Measurements from ENCODE around the gene NINJ2.

NINJ2 gene

GRCh38 chr12:570435-570920 is 92.8 kb downstream of the NINJ2 start:
- H3K36me3 ChIP-seq (replicated peaks; ENCODE audit: low read depth, low read length), result no peaks in the 10 kb centered on the region
- no peaks in the 10 kb centered on the region for H3K27me3 ChIP-seq (ENCODE audit: low read depth, low read length)
- H3K79me2 ChIP-seq (ENCODE audit: low read length), result no peaks in the 10 kb centered on the region
- 0 out of 2 replicates have a peak overlapping the region, but pooled peaks have one; percentile 60 for H3K9ac ChIP-seq (ENCODE audit: low read length)
- peak overlapping the region; percentile 85 for H3K4me3 ChIP-seq (ENCODE audit: low read length)
- H3K9me3 ChIP-seq (ENCODE audit: insufficient read depth, low read length), result no peaks in the 10 kb centered on the region
- H4K20me1 ChIP-seq (ENCODE audit: insufficient read depth, low read length), result no peaks in the 10 kb centered on the region
- H3K27ac ChIP-seq (ENCODE audit: low read length), result no peak overlapping the region
- H3K4me2 ChIP-seq (ENCODE audit: low read length), result peak overlapping the region; percentile 93
- TF ChIP-seq EZH2phosphoT487 (IDR thresholded peaks at IDR 0.05; ENCODE audit: low read depth) (no peak), CTCF (IDR thresholded peaks at IDR 0.05; ENCODE audit: low read depth, low read length) (no peak)
- peaks cover 4% of the 10 kb centered on the region for H3K4me1 ChIP-seq (ENCODE audit: low read length)
- H2AFZ ChIP-seq (ENCODE audit: low read depth, low read length), result 0 out of 2 replicates have a peak overlapping the region, but pooled peaks have one; percentile 81

- H3K4me3 ChIP-seq (ENCODE audit: low read length), result peak overlapping the region; percentile 85
- peak overlapping the region; percentile 93 for H3K4me2 ChIP-seq (ENCODE audit: low read length)
- TF ChIP-seq CTCF (IDR thresholded peaks at IDR 0.05; ENCODE audit: low read depth, low read length), result peak; percentile 92
- no peak for TF ChIP-seq EZH2phosphoT487 (IDR thresholded peaks at IDR 0.05; ENCODE audit: low read depth)
- no peaks in the 10 kb centered on the region for H3K36me3 ChIP-seq (replicated peaks; ENCODE audit: low read depth, low read length)
- H3K9me3 ChIP-seq (ENCODE audit: insufficient read depth, low read length), result no peaks in the 10 kb centered on the region
- H4K20me1 ChIP-seq (ENCODE audit: insufficient read depth, low read length), result no peaks in the 10 kb centered on the region
- H3K79me2 ChIP-seq (ENCODE audit: low read length), result no peaks in the 10 kb centered on the region
- peaks cover 4% of the 10 kb centered on the region for H3K4me1 ChIP-seq (ENCODE audit: low read length)
- H3K9ac ChIP-seq (ENCODE audit: low read length), result peak overlapping the region; percentile 60
- peak overlapping the region; percentile 84 for H2AFZ ChIP-seq (ENCODE audit: low read depth, low read length)
- no peak overlapping the region for H3K27ac ChIP-seq (ENCODE audit: low read length)
- no peaks in the 10 kb centered on the region for H3K27me3 ChIP-seq (ENCODE audit: low read depth, low read length)
These were observed 93.3 kb downstream of the NINJ2 start for GRCh38 chr12:569803-570434.

GRCh38 chr12:569091-569676 is 94.1 kb downstream of the NINJ2 start:
- Histone ChIP-seq H3K9ac (ENCODE audit: low read length) (peak overlapping the region; percentile 40; the same call in 1 of the 2 replicates), H3K36me3 (replicated peaks; ENCODE audit: low read depth, low read length) (no peaks in the 10 kb centered on the region), H4K20me1 (ENCODE audit: insufficient read depth, low read length) (no peaks in the 10 kb centered on the region), H3K27ac (ENCODE audit: low read length) (no peak overlapping the region), H3K79me2 (ENCODE audit: low read length) (no peaks in the 10 kb centered on the region), H2AFZ (ENCODE audit: low read depth, low read length) (peak overlapping the region; percentile 84), H3K27me3 (ENCODE audit: low read depth, low read length) (no peaks in the 10 kb centered on the region), H3K4me2 (ENCODE audit: low read length) (peak overlapping the region; percentile 93), H3K9me3 (ENCODE audit: insufficient read depth, low read length) (no peaks in the 10 kb centered on the region), H3K4me1 (ENCODE audit: low read length) (peaks cover 4% of the 10 kb centered on the region), H3K4me3 (ENCODE audit: low read length) (peak overlapping the region; percentile 85)
- no peak for TF ChIP-seq CTCF (IDR thresholded peaks at IDR 0.05; ENCODE audit: low read depth, low read length)
- TF ChIP-seq EZH2phosphoT487 (IDR thresholded peaks at IDR 0.05; ENCODE audit: low read depth), result no peak

- no peaks in the 10 kb centered on the region for H3K9me3 ChIP-seq (ENCODE audit: insufficient read depth, low read length)
- TF ChIP-seq CTCF (IDR thresholded peaks at IDR 0.05; ENCODE audit: low read depth, low read length) (no peak), EZH2phosphoT487 (IDR thresholded peaks at IDR 0.05; ENCODE audit: low read depth) (no peak)
- no peak overlapping the region for H3K4me3 ChIP-seq (ENCODE audit: low read length)
- no peaks in the 10 kb centered on the region for H3K79me2 ChIP-seq (ENCODE audit: low read length)
- H3K27ac ChIP-seq (ENCODE audit: low read length), result no peak overlapping the region
- no peak overlapping the region for H3K4me2 ChIP-seq (ENCODE audit: low read length)
- H3K4me1 ChIP-seq (ENCODE audit: low read length), result peaks cover 4% of the 10 kb centered on the region
- no peaks in the 10 kb centered on the region for H4K20me1 ChIP-seq (ENCODE audit: insufficient read depth, low read length)
- H3K36me3 ChIP-seq (replicated peaks; ENCODE audit: low read depth, low read length), result no peaks in the 10 kb centered on the region
- H2AFZ ChIP-seq (ENCODE audit: low read depth, low read length), result no peak overlapping the region; the same call in 1 of the 2 replicates
- no peaks in the 10 kb centered on the region for H3K27me3 ChIP-seq (ENCODE audit: low read depth, low read length)
- no peak overlapping the region for H3K9ac ChIP-seq (ENCODE audit: low read length)
These were observed 94.8 kb downstream of the NINJ2 start for GRCh38 chr12:568486-568885.

Measured in OCI-LY3 (cell line).